ENCODE measurements around the gene TRMT61A. TPM values are rescaled to one million over a fixed set of nuclear protein-coding genes. Genes with fewer than 3 reads are reported as not detected.

The TRMT61A gene
- total and polyA plus RNA-seq, 2 donors (not counting 3 experiments of a cell fraction or from before 2014, with no cell fraction given): 6.8 to 10.6 TPM

DNA sequence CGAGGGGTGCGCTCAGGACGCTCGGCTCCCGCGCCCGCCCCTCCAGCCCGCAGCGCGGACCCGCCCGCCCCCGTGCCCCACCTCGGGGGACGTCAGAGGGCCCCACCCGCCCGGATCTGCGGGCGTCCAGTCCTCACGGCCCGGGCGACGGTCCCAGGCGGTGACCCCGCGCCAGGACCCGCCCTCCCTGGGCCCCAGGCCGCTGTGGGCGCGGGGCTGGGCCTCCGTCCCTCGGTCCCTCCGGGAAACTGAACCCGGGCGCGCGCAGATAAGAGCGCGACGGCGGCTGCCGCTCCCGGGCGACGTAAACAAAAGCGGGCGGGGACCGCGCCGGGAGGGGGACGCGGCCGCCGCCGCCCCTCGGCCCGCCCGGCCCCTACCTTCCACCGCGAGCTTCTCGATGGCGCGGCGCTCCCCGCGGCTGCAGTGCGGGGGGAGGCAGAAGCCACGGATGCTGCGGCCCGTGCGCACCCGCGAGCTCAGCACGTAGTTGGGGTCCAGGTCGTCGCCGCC lies 7.5 kb upstream of the TRMT61A start:
- no peak overlapping the region for H3K4me2 ChIP-seq (ENCODE audit: insufficient read depth, low read length)
- no peaks in the 10 kb centered on the region for H3K36me3 ChIP-seq (ENCODE audit: control insufficient read depth in 2 of 2, extremely low read depth in 1 of 2, insufficient read depth in 2 of 2, low read length in 2 of 2)
- ChIA-PET POLR2A (no interaction called here), CTCF (interaction anchor here (1.1 to 8.0 kb wide), 5 partner anchors 10 to 25 kb away, joined by 3 to 209 read pairs (median 4); no protein-coding TSS in a partner anchor)
- no peak for FAIRE-seq
- no peaks in the 10 kb centered on the region for H4K20me1 ChIP-seq (replicated peaks; ENCODE audit: control insufficient read depth, extremely low read depth, insufficient read depth, low read length)
- H3K27me3 ChIP-seq (ENCODE audit: control insufficient read depth in 2 of 2, insufficient read depth in 2 of 2, low read length in 2 of 2): peaks cover 19 to 34% of the 10 kb centered on the region in 2 experiments
- dilution Hi-C loops (cut with MboI; ENCODE audit: extremely low pct_ligation_motif_present, low sequenced_read_pairs) (no loop called here), intact Hi-C loops (cut with micrococcal nuclease) (no loop called here)
- H3K79me2 ChIP-seq (ENCODE audit: control insufficient read depth, insufficient read depth, low read length): no peaks in the 10 kb centered on the region
- H3K9me1 ChIP-seq (replicated peaks; ENCODE audit: control insufficient read depth, extremely low read depth, insufficient read depth, low read length): no peaks in the 10 kb centered on the region
- peak overlapping the region in 1 of 3 experiments; percentile 35 for H3K4me3 ChIP-seq (replicated peaks in 1 of 3; ENCODE audit: insufficient read depth in 1 of 3, low read depth in 1 of 3, low read length in 3 of 3)
- no peak for DNase-seq (ENCODE audit: low read depth, low spot score)
- no peak for TF ChIP-seq POLR2AphosphoS5 (IDR thresholded peaks at IDR 0.05; ENCODE audit: insufficient read depth, low read depth, low read length)
- TF ChIP-seq EZH2 (IDR thresholded peaks at IDR 0.05; ENCODE audit: borderline replicate concordance, low read depth, low read length, severe bottlenecking): peak; percentile 76
- no peak overlapping the region for H3K27ac ChIP-seq (ENCODE audit: insufficient read depth, low read depth, low read length)
- peaks cover 14% of the 10 kb centered on the region for H3K4me1 ChIP-seq (ENCODE audit: control insufficient read depth, extremely low read depth, insufficient read depth, low read length)
- H3K9ac ChIP-seq (replicated peaks; ENCODE audit: extremely low read depth, insufficient read depth, low read length): no peak overlapping the region
- H2AFZ ChIP-seq (ENCODE audit: low read depth, low read length): peak overlapping the region; percentile 27
- BruUV-seq (replicated peaks): no TSS peak
- no peaks in the 10 kb centered on the region for H3K9me3 ChIP-seq (replicated peaks; ENCODE audit: control insufficient read depth, insufficient read depth, low read length)

GRCh38 chr14:103521951-103522563 lies 6.9 kb upstream of the TRMT61A start:
- Histone ChIP-seq H3K4me1 (ENCODE audit: control insufficient read depth, extremely low read depth, insufficient read depth, low read length) (peaks cover 14% of the 10 kb centered on the region), H3K79me2 (ENCODE audit: control insufficient read depth, insufficient read depth, low read length) (no peaks in the 10 kb centered on the region), H3K27ac (ENCODE audit: insufficient read depth, low read depth, low read length) (no peak overlapping the region), H2AFZ (ENCODE audit: low read depth, low read length) (no peak overlapping the region), H3K4me2 (ENCODE audit: insufficient read depth, low read length) (no peak overlapping the region), H4K20me1 (replicated peaks; ENCODE audit: control insufficient read depth, extremely low read depth, insufficient read depth, low read length) (no peaks in the 10 kb centered on the region), H3K9me1 (replicated peaks; ENCODE audit: control insufficient read depth, extremely low read depth, insufficient read depth, low read length) (no peaks in the 10 kb centered on the region), H3K4me3 (replicated peaks in 1 of 3; ENCODE audit: insufficient read depth in 1 of 3, low read depth in 1 of 3, low read length in 3 of 3) (peak overlapping the region in 1 of 3 experiments; percentile 35), H3K9me3 (replicated peaks; ENCODE audit: control insufficient read depth, insufficient read depth, low read length) (no peaks in the 10 kb centered on the region), H3K36me3 (ENCODE audit: control insufficient read depth in 2 of 2, extremely low read depth in 1 of 2, insufficient read depth in 2 of 2, low read length in 2 of 2) (no peaks in the 10 kb centered on the region), H3K27me3 (ENCODE audit: control insufficient read depth in 2 of 2, insufficient read depth in 2 of 2, low read length in 2 of 2) (peaks cover 19 to 34% of the 10 kb centered on the region in 2 experiments), H3K9ac (replicated peaks; ENCODE audit: extremely low read depth, insufficient read depth, low read length) (no peak overlapping the region)
- POLR2A ChIA-PET: no interaction called here
- dilution Hi-C loops (cut with MboI; ENCODE audit: extremely low pct_ligation_motif_present, low sequenced_read_pairs): no loop called here
- intact Hi-C loops (cut with micrococcal nuclease): no loop called here
- no TSS peak for BruUV-seq (replicated peaks)
- no peak for DNase-seq (ENCODE audit: low read depth, low spot score)
- no peak for FAIRE-seq
- CTCF ChIA-PET: interaction anchor here (1.2 to 8.0 kb wide), 3 partner anchors 9 to 25 kb away, joined by 3 to 209 read pairs (median 4); no protein-coding TSS in a partner anchor
- peak; percentile 93 for TF ChIP-seq EZH2 (IDR thresholded peaks at IDR 0.05; ENCODE audit: borderline replicate concordance, low read depth, low read length, severe bottlenecking)
- TF ChIP-seq JUN (IDR thresholded peaks at IDR 0.05; ENCODE audit: borderline replicate concordance, insufficient read depth, insufficient read length, low read depth): no peak
